Trophoblast cell (in vitro differentiated cells and primary cell): Measurements from ENCODE around the gene RPL39.
A peak's percentile ranks its signal among the peaks of the same experiment; 100 is the strongest.

Experiments
- DNase-seq, 2 donors: peaks; one replicate each; pipeline ENCODE4 v3.0.0-alpha.2; 2016
- H2AFZ ChIP-seq: 2 replicates; pipeline ENCODE4 v1.6.1; 2013; ENCODE audit warnings: low read length, moderate library complexity, mild to moderate bottlenecking; ENCODE audit not compliant: insufficient read depth, poor library complexity
- H2AK5ac ChIP-seq: 2 replicates; pipeline ENCODE4 v1.6.1; 2013; ENCODE audit warnings: mild to moderate bottlenecking, low read length
- H2BK120ac ChIP-seq: 2 replicates; pipeline ENCODE4 v1.6.1; 2013; ENCODE audit warnings: low read length, mild to moderate bottlenecking, moderate library complexity; ENCODE audit not compliant: insufficient read depth, poor library complexity
- H2BK12ac ChIP-seq: 2 replicates; pipeline ENCODE4 v1.6.1; 2013; ENCODE audit warnings: mild to moderate bottlenecking, low read length, moderate library complexity
- H2BK5ac ChIP-seq: 2 replicates; pipeline ENCODE4 v1.6.1; 2013; ENCODE audit warnings: low read length, low read depth, moderate library complexity, mild to moderate bottlenecking; ENCODE audit not compliant: poor library complexity
- H3K14ac ChIP-seq: 2 replicates; pipeline ENCODE4 v1.6.1; 2013; ENCODE audit warnings: mild to moderate bottlenecking, low read length
- H3K18ac ChIP-seq: 2 replicates; pipeline ENCODE4 v1.6.1; 2013; ENCODE audit warnings: mild to moderate bottlenecking, low read length
- H3K23ac ChIP-seq: 2 replicates; pipeline ENCODE4 v1.6.1; 2013; ENCODE audit warnings: low read length
- H3K27ac ChIP-seq: 2 replicates; pipeline ENCODE4 v1.5.1; 2013; ENCODE audit warnings: low read depth, mild to moderate bottlenecking, inconsistent platforms, low read length, moderate library complexity
- H3K27me3 ChIP-seq: 2 replicates; pipeline ENCODE4 v1.6.1; 2013; ENCODE audit warnings: inconsistent platforms, mild to moderate bottlenecking, low read length, moderate library complexity; ENCODE audit not compliant: insufficient read depth
- H3K36me3 ChIP-seq, 2 experiments: 1 replicate in 1 of 2; 2 replicates in 1 of 2; pipeline ENCODE4 v1.6.1; 2013; ENCODE audit warnings: low read length in 2 of 2, mild to moderate bottlenecking in 2 of 2, moderate library complexity in 1 of 2; ENCODE audit not compliant: insufficient read depth in 2 of 2, control insufficient read depth in 1 of 2
- H3K4ac ChIP-seq: 2 replicates; pipeline ENCODE4 v1.6.1; 2013; ENCODE audit warnings: low read depth, mild to moderate bottlenecking, low read length, moderate library complexity
- H3K4me1 ChIP-seq, 2 experiments: 1 replicate in 1 of 2; 2 replicates in 1 of 2; pipeline ENCODE4 v1.6.1; 2013; ENCODE audit warnings: low read length in 2 of 2, mild to moderate bottlenecking in 2 of 2, moderate library complexity in 1 of 2; ENCODE audit not compliant: insufficient read depth in 2 of 2, control insufficient read depth in 1 of 2
- H3K4me2 ChIP-seq: 2 replicates; pipeline ENCODE4 v1.6.1; 2013; ENCODE audit warnings: inconsistent platforms, mild to moderate bottlenecking, low read length, moderate library complexity
- H3K4me3 ChIP-seq: 2 replicates; pipeline ENCODE4 v1.5.1; 2013; ENCODE audit warnings: mild to moderate bottlenecking, low read depth, low read length, inconsistent platforms
- H3K79me1 ChIP-seq: one replicate; pipeline ENCODE4 v1.6.1; 2013; ENCODE audit warnings: low read length
- H3K79me2 ChIP-seq: 2 replicates; pipeline ENCODE4 v1.6.1; 2013; ENCODE audit warnings: low read length, mild to moderate bottlenecking; ENCODE audit not compliant: control insufficient read depth, insufficient read depth, poor library complexity
- H3K9ac ChIP-seq: 2 replicates; pipeline ENCODE4 v1.6.1; 2013; ENCODE audit warnings: mild to moderate bottlenecking, low read length
- H3K9me3 ChIP-seq: 2 replicates; pipeline ENCODE4 v1.6.1; 2013; ENCODE audit warnings: low read depth, mild to moderate bottlenecking, control low read depth, inconsistent platforms, low read length; ENCODE audit not compliant: insufficient read depth
- H4K12ac ChIP-seq: 2 replicates; pipeline ENCODE4 v1.6.1; 2013; ENCODE audit warnings: low read depth, mild to moderate bottlenecking, low read length, moderate library complexity
- H4K8ac ChIP-seq: 2 replicates; pipeline ENCODE4 v1.6.1; 2013; ENCODE audit warnings: low read depth, mild to moderate bottlenecking, low read length, moderate library complexity
- H4K91ac ChIP-seq: one replicate; pipeline ENCODE4 v1.6.1; 2013; ENCODE audit warnings: low read depth, mild to moderate bottlenecking, low read length, moderate library complexity
- WGBS: extraction: QIAGEN DNeasy Blood & Tissue Kit; methylation state at CpG from one replicate; pipeline ENCODE4 v1.1.7; 2013; ENCODE audit warnings: missing lambda C conversion rate; ENCODE audit not compliant: insufficient read length, insufficient coverage; ENCODE audit errors: extremely low coverage; 5-methylcytosine and 5-hydroxymethylcytosine counted together

The RPL39 gene

GRCh38 chrX:119790977-119791436 lies 423 bp downstream of the RPL39 start:
- Histone ChIP-seq H2AK5ac (no peak overlapping the region), H4K12ac (peak overlapping the region; percentile 51), H2BK12ac (no peak overlapping the region), H3K4me3 (peak overlapping the region; percentile 84), H2BK5ac (peak overlapping the region; percentile 42), H4K91ac (peak overlapping the region; percentile 84), H3K9ac (peak overlapping the region; percentile 97), H3K23ac (no peak overlapping the region), H3K18ac (peak overlapping the region; percentile 64), H4K8ac (peak overlapping the region; percentile 57), H3K27me3 (no peaks in the 10 kb centered on the region), H3K4me2 (peak overlapping the region; percentile 75), H2AFZ (no peak overlapping the region), H3K9me3 (no peaks in the 10 kb centered on the region), H3K4me1 (peaks cover 0 to 2% of the 10 kb centered on the region in 2 experiments), H3K4ac (peak overlapping the region; percentile 95), H3K14ac (peak overlapping the region; percentile 82), H3K79me1 (peaks cover 6% of the 10 kb centered on the region), H3K36me3 (peaks cover 13 to 17% of the 10 kb centered on the region in 2 experiments), H2BK120ac (peak overlapping the region; percentile 52), H3K79me2 (peaks cover 12% of the 10 kb centered on the region), H3K27ac (peak overlapping the region; percentile 78)
- WGBS = no CpG with 5 or more reads among the region's 31 CpGs
- peak in 1 of 2 donors; percentile 23 for DNase-seq

DNA sequence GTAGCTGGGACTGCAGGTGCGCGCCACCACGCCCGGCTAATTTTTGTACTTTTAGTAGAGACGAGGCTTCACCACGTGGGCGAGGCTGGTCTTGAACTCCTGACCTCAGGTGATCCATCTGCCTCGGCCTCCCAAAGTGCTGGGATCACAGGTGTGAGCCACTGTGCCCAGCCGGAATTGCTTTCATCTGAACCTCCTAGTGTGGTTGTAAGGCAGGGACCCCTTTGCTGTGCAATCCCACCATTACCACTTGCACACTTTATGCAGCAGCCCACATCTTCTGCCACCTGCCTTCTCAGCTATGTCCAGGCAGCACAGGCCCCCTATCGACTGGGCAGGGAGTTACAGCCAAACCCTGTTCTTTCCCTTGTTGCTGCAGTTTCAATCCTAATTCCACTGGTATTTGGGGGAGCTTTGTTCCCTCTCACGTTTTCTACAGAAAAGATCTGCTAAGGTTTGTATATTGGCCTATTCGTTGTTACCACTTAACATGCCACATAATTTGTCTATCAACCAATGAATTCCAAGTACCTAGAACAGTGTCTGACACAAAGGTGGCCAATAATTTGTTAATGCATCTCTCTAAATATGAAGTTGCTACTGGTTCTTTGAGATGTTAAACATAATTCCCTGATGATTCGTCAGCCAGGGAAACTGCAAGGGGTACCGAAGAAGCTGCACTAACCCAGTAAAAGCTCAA lies 6.5 kb downstream of the RPL39 start:
- no peak overlapping the region for H2BK120ac ChIP-seq
- no CpG with 5 or more reads among the region's 14 CpGs for WGBS

DNA sequence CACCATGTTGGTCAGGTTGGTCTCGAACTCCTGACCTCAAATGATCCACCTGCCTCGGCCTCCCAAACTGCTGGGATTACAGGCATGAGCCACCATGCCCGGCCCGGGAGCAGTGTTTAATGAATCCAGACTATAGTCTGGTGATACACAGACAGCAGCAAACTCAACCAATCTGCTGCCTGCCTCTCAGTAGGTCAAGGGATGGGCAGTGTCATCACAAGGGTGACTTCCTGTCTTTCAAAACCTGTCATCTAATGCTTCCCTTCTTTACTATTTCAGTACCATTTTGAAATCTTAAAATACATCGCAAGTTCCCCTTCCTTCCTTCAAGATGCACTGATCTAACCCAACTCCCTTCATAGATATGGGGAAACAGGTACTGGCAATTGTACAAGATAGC lies 8.4 kb downstream of the RPL39 start:
- Histone ChIP-seq H3K23ac (no peak overlapping the region), H4K8ac (no peak overlapping the region), H3K14ac (no peak overlapping the region), H4K91ac (no peak overlapping the region), H3K18ac (no peak overlapping the region), H4K12ac (no peak overlapping the region), H3K4me3 (no peak overlapping the region), H3K4me2 (no peak overlapping the region), H3K27me3 (no peaks in the 10 kb centered on the region), H3K4me1 (no peaks in the 10 kb centered on the region), H3K4ac (no peak overlapping the region), H3K79me2 (no peaks in the 10 kb centered on the region), H2AFZ (no peak overlapping the region), H2BK120ac (no peak overlapping the region), H2BK5ac (no peak overlapping the region), H3K9me3 (no peaks in the 10 kb centered on the region), H2BK12ac (no peak overlapping the region), H3K9ac (no peak overlapping the region), H2AK5ac (no peak overlapping the region), H3K36me3 (peaks cover 20 to 25% of the 10 kb centered on the region in 2 experiments), H3K27ac (no peak overlapping the region), H3K79me1 (no peaks in the 10 kb centered on the region)
- DNase-seq = no peak
- no CpG with 5 or more reads among the region's 5 CpGs for WGBS

More for the DNA sequence above, 6.5 kb downstream of the RPL39 start:
- H3K27me3 ChIP-seq = no peaks in the 10 kb centered on the region
- no peak overlapping the region for H3K4me2 ChIP-seq
- no peak overlapping the region for H3K4me3 ChIP-seq
- H3K9me3 ChIP-seq = no peaks in the 10 kb centered on the region
- H3K79me2 ChIP-seq = no peaks in the 10 kb centered on the region
- H2AFZ ChIP-seq = no peak overlapping the region
- no peak overlapping the region for H3K14ac ChIP-seq
- no peak overlapping the region for H2BK12ac ChIP-seq
- DNase-seq = peak in 1 of 2 donors; percentile 52
- no peak overlapping the region for H3K18ac ChIP-seq
- H3K4me1 ChIP-seq = peaks cover 0 to 2% of the 10 kb centered on the region in 2 experiments
- H3K36me3 ChIP-seq = peaks cover 32 to 33% of the 10 kb centered on the region in 2 experiments
- H3K23ac ChIP-seq = no peak overlapping the region
- H2AK5ac ChIP-seq = no peak overlapping the region
- no peak overlapping the region for H3K27ac ChIP-seq
- no peak overlapping the region for H2BK5ac ChIP-seq
- no peak overlapping the region for H4K91ac ChIP-seq
- H3K79me1 ChIP-seq = no peaks in the 10 kb centered on the region
- no peak overlapping the region for H4K8ac ChIP-seq
- H3K9ac ChIP-seq = no peak overlapping the region
- no peak overlapping the region for H3K4ac ChIP-seq
- no peak overlapping the region for H4K12ac ChIP-seq

DNA sequence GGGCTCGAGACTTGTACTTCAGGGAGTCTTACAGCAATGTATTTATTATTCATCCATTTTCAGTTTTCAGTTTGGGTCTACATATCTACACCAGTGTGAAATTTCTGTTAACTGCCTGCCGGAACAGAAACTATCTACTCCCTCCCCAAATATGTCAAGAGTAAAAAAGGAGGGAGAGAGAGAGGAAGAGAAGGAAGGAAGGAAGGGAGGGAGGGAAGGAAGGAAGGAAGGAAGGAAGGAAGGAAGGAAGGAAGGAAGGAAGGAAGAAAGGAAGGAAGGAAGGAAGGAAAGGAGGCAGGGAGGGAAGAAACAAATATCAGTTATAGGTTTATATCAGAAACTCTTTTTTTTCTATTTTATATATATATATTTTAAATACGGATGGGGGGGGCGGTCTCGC lies 12.6 kb downstream of the RPL39 start:
- H3K23ac ChIP-seq = no peak overlapping the region
- peaks cover 7 to 8% of the 10 kb centered on the region in 2 experiments for H3K36me3 ChIP-seq
- no peak overlapping the region for H2BK5ac ChIP-seq
- no peak overlapping the region for H3K27ac ChIP-seq
- H3K18ac ChIP-seq = no peak overlapping the region
- H3K4me3 ChIP-seq = no peak overlapping the region
- no peak overlapping the region for H4K8ac ChIP-seq
- no peak for DNase-seq
- H4K91ac ChIP-seq = no peak overlapping the region
- H4K12ac ChIP-seq = no peak overlapping the region
- no peak overlapping the region for H3K9ac ChIP-seq
- H2BK120ac ChIP-seq = no peak overlapping the region
- no peaks in the 10 kb centered on the region for H3K27me3 ChIP-seq
- no peaks in the 10 kb centered on the region for H3K9me3 ChIP-seq
- H3K4me2 ChIP-seq = no peak overlapping the region
- H3K79me1 ChIP-seq = no peaks in the 10 kb centered on the region
- no peaks in the 10 kb centered on the region for H3K4me1 ChIP-seq
- no peak overlapping the region for H3K4ac ChIP-seq
- no CpG with 5 or more reads among the region's 5 CpGs for WGBS
- no peaks in the 10 kb centered on the region for H3K79me2 ChIP-seq
- H2BK12ac ChIP-seq = no peak overlapping the region
- H2AK5ac ChIP-seq = no peak overlapping the region
- no peak overlapping the region for H3K14ac ChIP-seq
- no peak overlapping the region for H2AFZ ChIP-seq
